IPS DF 19.7 (cell line): ENCODE measurements around the gene KIAA0825.

Experiments used
- DNase-seq: peaks from one replicate; pipeline ENCODE4 v3.0.0-alpha.2; 2013; ENCODE audit warnings: low read depth, low spot score

KIAA0825 gene

DNA sequence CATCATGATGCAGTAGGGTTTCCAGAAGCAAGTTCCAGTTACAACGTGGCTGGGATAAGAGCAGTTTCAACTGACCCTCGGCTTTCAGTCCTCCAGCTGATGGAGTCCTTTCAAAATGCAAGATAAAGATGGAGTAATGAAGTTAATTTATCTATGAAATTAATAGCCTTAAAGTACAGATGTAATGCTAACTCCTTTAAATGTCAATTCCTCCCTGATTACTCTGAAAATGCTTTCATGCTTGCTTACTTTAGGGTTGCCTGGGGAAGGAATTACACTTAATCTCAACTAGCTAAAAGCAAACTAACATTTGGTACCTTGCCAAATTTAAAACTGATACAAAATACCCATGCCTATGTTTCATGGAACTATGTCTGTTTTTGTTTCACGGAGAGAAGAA is 178.4 kb downstream of the KIAA0825 start:
- DNase-seq, result no peak

DNA sequence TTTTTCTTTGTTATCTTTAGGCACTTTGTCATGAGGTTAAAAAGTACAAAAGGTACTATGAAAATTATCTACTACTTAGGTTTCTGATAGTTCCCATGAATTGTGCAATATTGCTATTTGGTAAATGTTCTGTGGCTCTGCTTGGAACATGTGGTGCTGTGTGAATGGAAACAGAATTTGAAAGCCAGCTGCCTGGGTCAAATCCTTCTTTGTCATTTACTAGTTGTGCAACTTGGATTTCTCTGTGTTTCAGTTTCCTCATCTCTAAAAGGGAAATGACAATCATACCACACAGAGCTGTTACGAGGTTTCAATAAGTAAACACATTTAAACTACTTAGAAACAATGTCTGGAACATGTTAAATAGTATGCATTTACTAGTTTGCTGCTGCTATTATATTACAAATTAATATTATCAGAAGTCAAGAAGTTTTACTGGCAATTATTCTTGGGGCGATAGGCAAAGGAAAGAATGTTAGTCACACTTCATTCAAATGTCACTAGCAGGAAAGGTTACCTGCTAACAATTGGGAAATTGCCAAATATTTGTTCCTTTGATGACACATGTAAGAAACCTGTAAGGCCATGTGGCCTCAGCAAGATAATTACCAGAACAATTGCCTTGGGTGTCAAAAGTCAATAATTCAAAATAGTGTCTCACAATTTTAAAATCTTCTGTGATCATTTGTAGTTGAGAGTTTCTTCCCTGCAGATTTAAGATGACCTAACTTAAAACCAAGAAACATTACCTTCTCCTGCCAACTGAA is 184.8 kb downstream of the KIAA0825 start:
- DNase-seq, result no peak

DNA sequence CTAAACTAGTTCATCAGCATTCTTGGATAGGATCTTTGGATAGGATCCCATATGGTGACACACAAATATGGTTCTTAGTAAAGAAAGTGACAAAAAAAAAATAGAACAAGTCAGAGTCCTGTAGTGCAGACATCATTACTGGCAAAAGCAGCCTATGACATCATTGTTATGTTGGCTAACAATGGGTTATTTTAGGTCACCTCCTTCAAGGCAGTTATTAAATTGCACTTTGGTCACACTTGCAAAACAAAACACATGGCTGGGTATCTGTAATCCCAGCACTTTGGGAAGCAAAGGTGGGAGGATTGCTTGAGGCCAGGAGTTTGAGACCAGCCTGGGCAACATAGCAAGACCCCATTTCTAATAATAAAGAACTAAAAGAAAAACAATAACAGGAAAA is 185.9 kb downstream of the KIAA0825 start:
- no peak for DNase-seq

DNA sequence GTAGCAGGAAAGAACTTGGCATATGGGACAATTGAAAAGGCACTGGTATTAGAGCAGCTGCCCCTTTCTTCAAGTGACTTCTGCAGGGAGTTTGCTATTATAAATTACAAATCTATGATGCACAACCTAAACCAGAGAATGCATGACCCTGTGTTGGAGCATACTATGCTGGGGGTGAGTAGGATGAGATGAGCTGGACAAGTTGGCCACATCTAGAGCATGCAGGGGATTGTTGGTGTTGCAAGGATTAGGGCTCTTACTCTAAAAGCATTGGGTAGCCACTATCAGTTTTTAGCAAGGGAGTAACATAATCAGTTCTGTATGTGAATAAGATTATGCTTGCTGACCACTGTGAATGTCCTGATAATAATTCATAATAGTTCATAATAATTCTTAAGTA is 186.7 kb downstream of the KIAA0825 start:
- DNase-seq, result no peak

DNA sequence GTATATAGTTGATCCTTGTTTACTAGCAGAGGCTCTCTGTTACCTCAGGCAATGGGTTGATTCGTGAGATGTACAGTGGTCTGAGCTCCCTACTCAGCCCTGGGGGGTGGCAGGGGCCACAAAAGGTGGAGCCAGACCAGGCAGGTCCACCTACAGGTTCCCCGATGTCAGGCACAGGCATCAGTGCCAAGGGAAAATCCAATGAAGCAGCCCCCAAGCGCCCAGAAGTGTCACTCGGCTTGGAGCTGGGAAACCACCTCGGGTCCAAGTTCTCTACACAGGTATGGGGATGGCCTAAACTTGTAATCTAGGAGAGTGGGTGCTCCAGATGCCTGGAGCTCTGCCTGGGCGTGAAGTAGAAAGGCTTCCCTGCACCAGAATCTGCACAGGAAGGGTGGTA is 188.8 kb downstream of the KIAA0825 start:
- DNase-seq, result no peak

DNA sequence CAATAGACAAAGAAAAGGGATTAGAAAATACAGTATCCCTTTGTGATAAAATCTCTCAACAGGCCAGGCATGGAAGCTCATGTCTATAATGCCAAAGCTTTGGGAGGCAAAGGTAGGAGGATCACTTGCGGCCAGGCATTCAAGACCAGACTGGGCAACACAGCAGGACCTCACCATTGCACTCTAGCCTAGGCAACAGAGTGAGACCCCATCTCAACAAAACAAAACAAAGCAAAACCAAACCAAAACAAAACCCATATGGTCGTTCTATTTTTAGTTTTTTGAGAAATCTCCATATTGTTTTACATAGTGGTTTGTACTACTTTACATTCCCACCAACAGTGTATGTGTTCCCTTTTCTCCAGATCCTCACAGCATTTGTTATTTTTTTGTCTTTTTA is 193.0 kb downstream of the KIAA0825 start:
- DNase-seq, result no peak

DNA sequence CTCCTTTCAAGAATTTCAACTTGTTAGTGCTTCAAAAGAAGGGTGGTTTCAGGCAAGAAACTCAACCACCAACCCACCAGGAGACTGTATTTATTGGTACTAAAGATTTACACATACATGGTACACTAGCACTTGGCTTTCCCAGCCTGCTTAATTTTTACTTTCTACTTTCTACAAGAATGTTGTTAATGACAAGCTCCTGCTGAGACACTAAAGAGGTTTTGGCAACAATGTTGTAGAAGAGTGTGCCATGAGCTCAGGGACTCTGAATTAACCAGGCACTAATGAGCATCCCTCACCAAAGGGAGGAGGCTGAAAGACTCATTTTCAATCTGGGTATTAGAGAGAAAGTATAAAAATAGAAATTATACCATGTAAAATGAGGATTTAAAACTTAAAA is 195.0 kb downstream of the KIAA0825 start:
- no peak for DNase-seq

DNA sequence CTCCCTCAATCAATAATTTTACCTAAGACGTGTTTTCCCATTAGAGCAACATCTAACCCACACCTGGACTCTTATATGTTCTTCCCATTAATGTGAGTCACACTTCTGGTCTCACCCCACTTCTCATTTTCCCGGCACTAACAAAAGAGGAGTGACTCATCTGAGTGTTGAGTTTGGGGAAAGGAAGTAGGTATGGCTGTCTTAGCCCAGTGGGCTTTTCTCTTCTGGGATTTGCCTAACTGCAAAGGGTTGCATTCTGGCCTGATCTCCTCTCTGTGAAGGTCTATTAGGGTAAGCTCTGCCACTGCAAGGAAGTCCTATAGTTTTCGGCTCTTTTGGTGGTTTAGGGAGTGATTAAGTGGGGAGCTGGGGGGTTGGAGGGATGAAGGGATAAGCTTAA is 195.6 kb downstream of the KIAA0825 start:
- DNase-seq, result no peak

DNA sequence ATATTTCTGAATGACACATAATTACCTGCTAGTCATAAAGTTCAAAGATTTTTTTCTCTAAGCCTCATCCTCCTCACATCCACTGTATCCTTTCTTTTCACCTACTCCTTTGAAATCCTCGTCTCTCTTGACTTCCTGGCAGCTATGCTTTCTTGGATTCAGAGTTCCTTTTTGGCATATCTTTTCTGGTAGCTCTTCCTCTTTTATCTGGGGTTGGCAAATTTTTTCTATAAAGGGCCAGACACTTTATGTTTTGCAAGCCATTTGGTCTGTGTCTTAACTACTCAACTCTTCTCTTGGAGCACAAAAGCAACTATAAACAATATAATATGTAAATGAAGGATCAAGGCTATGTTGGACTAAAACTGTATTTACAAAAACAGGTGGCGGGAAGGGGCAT is 197.5 kb downstream of the KIAA0825 start:
- no peak for DNase-seq

DNA sequence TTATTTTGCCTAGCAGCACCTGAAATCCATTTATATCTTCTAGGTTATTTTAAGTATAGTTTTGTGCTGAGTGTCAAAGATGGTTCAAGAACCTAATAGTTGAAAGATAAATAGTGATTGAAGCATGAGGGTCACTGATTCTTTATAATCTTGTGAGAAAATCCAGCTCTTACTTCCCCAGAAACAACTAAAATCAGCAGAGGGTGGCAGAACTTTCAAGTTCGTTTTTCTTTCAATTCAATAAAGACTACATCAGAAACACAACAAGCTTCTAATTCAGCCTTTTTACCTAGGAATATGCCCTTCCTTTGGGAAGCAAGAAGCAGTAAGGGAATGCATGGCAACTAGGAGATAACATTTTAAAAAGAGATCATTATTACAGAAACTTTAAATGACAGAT is 202.6 kb downstream of the KIAA0825 start:
- DNase-seq, result no peak

DNA sequence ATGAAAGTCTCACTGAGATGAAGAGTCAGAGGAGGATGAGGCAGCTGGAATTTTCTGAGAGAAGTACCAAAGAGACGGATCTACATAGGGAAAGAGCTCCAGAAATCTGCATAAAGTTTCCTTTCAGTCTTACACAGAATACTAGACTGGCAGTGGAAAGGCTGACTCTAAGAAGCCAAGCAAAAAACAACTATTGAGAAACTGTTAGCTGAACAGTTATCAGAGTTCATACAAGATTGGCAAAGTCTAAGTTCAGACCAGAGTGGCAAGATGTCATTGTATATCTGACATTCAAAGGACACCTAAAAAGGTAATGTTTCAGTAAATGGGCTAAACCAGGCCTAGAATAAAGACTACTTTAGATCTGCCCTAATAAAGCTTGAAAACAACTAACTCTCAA is 209.0 kb downstream of the KIAA0825 start:
- no peak for DNase-seq

DNA sequence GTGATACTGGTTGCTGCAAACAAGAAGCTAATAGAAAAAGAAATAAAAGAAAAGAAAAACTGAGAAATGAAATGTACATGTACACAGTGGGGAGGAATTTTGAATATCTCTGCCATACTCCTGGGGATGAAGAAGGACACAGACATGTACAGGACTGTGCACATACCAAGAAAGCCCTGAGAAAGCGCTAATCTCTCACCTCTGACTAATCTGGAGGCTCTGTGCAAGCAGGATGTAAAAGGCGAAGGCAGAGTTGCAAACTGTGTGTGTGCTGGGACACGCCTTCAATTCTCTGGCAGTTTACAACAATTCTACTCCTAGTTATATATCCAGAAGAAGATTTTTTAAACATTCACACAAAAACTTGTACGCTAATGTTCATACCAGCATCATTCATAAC is 211.4 kb downstream of the KIAA0825 start:
- no peak for DNase-seq

DNA sequence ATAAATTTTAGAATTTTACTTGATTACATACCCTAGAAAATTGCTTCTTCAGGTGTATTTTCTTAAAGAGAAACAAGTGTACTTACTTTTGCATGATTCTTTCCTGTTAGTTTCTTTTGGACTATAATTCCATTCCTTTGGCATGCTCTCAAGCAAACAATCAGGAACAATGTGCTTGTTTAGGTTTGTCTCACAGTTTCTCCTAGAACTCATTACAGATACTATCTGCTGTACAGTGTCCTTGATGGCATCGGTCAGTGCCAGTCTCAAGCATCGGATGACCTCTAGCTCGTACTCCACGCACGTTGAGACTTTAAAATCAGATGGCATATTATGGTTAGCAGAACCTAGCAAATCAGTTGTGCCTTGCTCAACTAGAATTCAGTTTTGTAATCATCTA is 214.9 kb downstream of the KIAA0825 start:
- DNase-seq, result no peak

DNA sequence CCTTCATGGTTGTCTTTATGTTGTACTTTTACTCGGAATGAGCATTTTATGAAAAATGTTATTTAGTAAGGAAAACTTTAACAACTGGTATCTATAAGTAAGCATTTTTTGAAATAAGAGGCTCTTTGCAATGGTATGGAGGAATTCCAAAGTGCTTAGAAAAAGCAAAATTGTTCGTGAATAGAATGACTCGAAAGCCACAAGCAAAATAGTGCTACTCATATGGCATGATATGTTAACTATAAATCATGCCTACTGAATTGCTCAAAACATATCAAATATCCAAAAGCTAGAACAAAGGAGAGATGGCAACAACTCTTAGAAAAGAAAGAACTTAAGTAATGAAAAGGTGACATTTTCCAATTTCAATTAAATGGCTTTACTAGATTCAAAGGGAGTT is 216.3 kb downstream of the KIAA0825 start:
- DNase-seq, result no peak

DNA sequence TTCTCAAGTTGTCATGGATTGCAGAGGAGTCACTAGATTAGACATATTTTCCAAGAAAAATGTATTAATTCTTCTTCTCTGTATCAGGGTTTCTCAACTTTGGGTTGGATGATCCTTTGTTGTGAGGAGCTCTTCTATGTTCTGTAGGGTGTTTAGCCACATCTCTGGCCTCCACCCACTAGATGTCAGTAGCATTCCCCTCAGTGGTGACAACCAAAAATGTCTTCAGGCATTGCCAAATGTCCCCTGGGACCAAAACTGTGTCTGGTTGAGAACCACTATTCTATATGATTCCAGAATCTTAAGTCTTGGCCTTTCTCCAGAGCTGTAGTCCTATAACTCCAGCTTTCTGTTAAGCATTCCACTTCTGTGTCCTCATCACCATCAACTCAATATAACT is 220.9 kb downstream of the KIAA0825 start:
- DNase-seq, result no peak

DNA sequence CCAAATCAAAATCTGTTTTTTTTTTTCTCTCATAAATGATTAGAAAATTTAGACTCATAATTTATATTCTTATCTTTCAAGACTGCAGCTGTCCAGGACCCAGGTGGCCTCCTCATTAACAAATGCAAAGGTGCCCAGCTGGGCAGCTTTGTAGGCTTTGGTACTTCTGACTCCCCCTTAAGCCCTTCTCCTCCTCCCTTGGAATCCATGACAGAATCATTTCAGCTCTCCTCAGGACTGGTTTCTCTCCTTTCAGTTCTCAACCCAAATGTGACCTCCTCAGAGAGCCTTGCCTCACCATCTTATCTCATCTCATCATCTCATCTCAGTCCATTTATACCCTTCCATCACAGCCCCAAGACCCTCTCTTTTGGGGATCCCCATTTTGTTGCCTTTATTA is 221.7 kb downstream of the KIAA0825 start:
- DNase-seq, result no peak

DNA sequence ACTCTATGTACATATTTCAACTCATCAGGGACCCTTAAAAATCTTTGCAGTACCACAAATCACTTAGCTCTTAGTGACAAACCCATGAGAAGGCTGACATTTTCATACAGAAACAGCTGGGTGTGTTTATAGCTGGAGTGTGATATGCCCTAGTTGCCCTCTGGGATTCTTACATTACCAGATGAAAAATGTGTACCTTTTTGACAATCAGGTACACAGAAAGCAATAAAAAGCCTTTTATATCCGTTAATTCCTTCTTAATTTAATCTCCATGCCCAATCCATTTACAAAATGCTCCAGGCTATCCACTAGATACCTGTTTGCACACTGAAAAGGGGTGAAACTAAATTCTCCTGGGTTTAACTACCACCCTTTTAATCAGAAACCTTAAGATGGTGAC is 222.9 kb downstream of the KIAA0825 start:
- DNase-seq, result no peak

DNA sequence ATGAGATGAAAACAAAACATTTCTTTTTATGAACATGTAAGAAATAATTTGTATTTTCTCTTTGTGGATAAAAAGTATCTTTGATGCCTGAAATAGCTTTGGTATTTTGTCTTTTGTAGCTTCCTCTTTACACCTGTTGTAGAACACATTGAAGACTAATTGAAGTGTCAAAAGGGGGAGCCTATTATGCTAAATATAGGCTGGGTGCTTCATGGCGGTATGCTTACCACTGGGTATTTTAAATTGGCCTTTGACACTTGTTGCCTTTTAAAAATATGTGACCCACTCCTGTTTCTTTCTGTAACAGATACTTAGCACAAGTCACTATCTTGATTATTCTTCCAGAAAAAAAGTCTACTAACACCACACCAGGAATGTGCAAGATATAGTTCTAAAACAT is 226.4 kb downstream of the KIAA0825 start:
- no peak for DNase-seq

DNA sequence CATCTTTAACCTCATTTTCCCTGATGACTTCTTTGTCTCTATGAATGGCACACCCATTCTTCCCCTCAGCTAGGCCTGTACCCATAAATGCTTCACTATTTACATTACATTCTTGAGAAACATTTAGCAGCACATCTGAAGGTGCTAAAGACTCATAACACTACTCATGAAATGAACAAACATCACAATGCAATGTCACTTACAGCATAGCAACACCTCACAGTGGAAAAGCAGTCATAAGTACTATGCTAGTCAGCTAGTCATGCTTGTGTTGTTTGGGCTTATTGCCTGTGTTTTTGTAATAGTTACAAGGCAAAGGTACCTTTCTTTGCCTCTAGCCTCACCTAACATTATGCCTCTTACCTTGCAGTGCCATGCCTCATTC is 228.9 kb downstream of the KIAA0825 start:
- no peak for DNase-seq

DNA sequence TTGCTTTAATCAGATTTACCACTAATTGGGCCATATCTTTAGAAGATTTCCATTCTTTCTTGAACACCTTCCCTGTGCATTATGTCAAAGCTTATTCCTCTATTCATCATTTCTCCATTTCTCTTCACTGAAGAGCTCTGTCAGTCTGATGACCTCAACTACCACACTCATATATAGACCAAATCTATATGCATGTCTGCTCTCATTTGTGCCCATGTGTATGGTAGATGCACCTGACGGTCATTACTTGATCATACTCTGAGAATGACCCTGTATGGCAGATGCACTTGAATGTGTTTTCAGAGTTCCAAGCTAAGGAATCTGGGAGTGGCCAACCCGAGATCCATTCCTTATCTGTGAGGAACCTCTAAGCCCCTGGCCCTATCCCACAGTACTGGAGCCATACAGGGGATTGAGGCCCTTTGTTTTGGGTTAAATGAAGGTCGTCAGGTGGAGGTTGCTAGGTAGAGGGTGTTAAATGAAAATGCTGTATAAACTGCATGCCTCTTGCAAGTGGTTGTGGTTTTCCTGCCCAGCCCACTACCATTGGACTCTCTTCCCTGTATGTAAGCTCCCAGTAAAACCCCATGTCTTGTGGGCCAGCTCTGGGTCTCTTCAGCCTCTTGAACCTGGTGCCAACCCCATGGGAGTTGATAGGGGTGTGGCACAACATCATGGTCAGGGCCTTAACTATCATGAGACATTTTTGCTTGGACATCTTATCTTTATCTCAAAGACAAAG is 229.5 kb downstream of the KIAA0825 start:
- DNase-seq, result no peak

DNA sequence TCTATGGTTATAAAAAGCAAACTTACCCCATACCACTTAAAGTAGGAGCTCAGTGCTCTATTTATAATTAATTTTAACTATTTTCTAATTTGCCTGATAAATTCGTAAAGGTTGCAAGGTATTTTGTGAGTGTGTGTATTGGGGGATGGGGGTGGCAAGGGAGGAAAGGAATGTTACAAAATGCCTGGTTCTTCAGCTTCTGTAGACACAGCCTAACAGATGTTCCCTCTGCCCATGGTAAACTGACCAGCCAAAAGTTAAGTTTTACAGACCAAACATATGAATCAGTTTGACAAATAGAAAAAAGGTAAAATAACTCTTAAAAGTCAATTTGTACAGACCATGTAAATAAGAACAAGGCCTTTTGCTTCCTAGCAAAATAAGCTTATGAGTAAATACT is 232.6 kb downstream of the KIAA0825 start:
- DNase-seq, result no peak

DNA sequence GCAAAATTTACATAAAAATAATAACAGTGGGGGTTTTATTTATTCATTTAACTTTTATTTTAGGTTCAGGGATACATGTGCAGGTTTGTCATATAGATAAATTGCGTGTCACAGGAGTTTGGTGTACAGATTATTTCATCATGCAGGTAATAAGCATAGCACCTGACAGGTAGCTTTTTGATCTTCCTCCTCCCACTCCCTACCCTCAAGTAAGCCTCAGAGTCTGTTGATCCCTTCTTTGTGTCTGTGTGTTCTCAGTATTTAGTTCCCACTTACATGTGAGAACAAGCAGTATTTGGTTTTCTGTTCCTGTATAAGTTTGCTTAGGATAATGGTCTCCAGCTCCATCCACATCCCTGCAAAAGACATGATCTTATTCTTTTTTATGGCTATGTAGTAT is 240.3 kb downstream of the KIAA0825 start:
- DNase-seq, result no peak

DNA sequence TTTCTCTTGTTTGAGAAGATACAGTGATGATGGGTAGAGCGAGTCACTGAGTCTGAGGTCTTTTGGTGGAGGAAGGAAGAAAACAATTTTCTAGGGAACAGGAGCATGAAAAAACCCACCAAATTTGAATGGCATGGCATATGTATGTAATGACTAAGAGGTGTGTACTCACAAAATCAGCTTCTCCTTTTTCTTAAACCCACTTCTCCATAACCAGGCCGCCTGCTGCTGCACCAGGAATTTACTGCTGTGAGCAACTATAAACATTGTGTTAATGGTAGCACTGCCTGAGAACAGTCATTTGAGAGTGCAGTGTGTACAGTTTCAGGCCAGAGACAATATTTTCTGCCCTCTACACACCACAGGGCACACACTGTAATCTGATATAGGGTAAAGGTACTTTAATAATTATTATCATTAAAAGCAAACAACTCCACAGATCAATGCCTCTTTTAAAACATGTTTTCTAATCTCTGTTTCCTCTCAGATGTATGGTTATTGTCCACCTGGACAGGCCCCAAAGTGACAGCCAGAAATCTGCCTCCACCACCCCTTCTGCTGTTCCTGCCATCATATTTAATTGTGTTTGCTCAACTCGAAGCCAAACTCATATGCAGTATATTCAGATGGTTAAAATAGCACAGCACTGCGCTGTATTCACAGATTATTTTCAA is 241.6 kb downstream of the KIAA0825 start:
- no peak for DNase-seq
